SK-N-DZ (cell line): Measurements from ENCODE around the gene KRT28.
"Not testable (repeated sequence)": the region's sequence is repeated elsewhere in the genome, so short reads cannot be mapped to it uniquely, and the experiment has no call there.

Experiments
- DNase-seq: peaks from one replicate; pipeline ENCODE4 v3.0.0-alpha.2; 2015; ENCODE audit warnings: low spot score

KRT28 gene

DNA sequence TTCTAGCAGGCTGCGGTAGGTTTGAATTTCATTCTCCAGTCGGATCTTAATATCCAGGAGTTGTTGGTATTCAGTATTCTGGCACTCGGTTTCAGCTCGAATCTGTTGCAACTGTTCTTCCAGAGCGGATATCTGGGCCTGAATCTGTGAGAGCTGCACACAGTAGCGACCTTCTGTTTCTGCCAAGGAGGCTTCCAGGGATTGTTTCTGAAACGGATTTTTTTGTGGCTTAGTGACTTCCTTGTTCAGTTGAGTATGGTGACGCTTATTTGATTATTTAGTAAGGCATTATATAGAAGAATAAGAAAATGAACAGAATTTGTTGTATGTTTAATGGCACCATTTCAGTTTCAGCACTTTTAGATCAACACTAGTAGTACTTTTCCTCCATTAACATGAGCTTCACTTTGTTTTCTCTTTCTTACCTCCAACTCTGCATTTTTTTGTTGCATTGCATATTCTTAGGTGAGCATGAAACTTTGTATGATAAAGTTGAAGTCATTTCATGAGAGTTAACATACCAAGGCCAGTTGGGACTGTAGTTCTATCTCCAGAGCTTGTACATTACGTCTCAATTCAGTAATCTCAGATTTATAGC is 19.9 kb upstream of the KRT28 start:
- peak; percentile 6 for DNase-seq

DNA sequence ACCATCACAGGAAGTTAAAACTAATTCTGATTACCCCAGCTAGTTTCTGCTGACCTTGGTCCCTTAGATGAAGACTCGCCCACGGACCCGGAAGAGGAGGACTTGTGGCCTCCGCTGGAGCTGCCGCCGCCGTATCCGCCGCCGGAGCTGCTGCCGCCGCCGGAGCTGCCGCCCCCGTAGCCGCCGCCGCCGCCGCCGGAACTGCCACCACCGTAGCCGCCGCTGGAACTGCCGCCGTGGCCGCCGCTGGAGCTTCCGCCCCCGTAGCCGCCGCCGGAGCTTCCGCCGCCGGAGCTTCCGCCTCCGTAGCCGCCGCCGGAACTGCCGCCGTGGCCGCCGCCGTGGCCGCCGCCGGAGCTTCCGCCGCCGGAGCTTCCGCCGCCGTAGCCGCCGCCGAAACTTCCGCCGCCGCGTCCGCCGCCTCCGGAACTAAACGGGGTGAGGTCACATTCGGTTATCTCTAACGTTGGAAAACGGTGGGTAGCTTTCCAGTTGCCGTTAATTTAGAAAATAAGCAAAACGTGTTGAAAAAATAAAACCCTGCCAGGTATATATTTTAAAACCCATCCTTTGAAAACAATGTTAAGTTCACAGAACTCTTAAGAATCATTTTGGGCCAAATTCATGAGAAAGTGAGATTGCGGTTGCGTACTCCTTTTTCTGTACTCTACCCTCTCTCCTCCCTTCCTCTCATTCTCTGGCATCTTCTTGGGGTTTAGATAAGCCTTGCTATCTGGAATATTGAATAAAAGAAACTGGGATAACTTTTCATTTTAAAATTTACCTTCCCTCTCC is 19.2 kb upstream of the KRT28 start:
- DNase-seq: peak; percentile 69

DNA sequence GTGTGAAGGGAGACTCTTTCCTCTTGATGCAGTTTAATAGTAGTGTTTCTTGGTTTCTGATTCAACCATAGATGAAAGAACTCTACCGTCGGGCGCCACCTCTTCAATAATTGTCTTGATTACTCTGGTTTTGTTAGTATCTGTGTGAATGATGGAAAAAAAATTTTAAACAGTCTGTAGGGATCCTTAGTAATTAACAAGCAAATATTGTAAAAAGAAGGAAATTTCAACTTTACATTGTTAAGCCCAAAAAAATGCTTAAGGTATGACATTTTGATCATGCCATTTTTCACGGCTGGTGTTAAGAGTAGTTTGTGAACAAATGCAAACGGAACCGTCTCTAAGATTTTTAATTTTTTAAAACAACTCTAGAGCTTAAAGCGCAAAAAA is 18.6 kb upstream of the KRT28 start:
- peak; percentile 7 for DNase-seq

DNA sequence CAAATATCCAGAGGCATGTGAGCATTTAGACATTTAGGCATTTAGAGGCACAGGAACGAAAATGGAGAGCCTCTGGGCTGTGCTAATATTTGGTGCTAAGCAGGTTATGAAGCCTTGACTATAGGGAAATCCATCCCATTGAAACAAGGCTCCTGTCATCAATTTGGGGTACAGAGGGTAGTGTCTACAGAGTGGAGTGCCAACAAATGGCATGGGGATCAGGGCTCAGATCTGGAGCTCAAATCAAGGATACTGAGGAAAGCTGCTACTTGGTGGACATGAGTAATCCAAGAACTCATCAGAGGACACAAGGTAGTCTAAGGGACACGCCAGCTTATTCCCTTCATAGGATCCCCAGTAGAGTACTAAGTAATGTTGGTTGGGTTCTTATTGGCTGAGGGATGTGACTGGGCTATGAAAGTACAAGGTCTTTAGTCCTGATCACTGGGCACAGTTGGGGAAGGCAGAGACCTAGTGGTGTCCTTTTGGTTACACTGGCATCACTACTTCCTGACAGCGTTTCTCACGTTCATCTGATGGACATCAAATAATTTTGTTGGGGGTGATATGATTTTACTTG is 17.4 kb upstream of the KRT28 start:
- no peak for DNase-seq

DNA sequence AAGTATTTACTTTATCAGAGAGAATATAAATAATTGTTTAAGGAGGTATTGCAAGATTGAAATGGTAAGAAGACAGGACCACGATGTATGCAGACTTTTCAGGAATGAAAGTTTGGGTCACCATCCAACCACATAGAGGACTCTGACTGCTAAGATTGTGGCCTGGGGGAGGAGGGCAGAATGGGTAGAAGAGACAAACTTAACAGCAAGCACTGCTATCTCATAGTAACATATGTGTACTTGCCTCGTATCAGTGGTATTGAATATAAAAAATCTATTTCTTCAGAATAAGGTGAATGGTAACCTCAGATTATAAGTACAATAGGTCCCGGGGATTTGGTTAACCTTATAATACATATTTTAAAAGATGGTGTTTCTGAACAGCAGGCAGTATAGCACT is 16.8 kb upstream of the KRT28 start:
- no peak for DNase-seq

DNA sequence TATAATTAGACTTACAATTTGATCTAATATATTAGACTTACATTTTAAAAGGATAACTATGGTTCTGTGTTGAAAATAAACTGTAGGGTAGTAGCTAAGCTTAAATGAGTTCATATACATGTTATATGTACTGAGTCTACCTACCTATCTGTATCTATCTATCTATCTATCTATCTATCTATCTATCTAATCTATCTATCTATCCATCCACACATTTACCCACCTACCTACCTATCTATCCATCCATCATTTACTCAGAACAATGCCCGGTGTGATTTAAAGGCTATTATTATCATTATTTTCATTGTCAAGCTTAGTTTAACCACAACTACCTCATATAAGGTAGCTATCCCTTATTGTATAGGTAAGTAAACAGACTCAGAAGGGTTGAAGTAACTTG is 15.6 kb upstream of the KRT28 start:
- DNase-seq: no peak

DNA sequence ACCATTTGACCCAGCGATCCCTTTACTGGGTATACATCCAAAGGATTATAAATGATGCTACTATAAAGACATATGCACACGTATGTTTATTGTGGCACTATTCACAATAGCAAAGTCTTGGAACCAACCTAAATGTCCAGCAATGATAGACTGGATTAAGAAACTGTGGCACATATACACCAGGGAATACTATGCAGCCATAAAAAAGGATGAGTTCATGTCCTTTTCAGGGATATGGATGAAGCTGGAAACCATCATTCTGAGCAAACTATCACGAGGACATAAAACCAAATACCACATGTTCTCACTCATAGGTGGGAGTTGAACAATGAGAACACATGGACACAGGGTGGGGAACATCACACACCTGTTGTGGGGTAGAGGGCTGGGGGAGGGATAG is 14.9 kb upstream of the KRT28 start:
- not testable (repeated sequence) for DNase-seq

DNA sequence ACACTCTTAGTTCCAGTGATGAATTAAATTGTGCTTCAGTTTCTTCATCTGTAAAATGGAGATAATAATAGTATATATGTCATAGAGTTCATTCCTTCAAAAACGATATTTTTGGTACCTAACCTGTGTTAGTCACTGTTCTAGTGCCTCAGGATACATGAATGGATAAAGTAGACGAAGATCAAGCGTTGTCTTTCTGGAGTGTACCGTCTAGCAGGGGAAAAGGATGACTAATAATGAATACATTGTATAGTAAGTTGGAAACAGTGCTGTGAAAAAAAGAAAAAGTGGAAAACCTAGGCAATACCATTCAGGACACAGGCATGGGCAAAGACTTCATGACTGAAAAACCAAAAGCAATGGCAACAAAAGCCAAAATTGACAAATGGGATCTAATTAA is 14.0 kb upstream of the KRT28 start:
- no peak for DNase-seq

DNA sequence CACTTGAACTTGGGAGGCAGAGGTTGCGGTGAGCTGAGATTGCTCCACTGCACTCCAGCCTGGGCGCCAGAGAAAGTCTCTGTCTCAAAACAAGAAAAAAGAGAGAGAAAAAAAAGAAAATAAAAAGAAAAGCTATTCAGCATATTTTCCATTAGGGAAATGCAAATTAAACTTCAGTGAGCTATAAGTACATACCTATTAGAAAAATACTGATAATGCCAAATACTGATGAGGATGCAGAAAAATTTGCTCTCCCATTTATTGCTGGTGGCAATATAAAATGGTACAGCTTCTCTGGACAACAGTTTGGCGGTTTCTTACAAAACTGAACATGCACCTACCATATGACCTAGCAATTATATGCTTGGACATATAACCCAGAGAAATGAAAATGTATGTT is 12.9 kb upstream of the KRT28 start:
- no peak for DNase-seq

DNA sequence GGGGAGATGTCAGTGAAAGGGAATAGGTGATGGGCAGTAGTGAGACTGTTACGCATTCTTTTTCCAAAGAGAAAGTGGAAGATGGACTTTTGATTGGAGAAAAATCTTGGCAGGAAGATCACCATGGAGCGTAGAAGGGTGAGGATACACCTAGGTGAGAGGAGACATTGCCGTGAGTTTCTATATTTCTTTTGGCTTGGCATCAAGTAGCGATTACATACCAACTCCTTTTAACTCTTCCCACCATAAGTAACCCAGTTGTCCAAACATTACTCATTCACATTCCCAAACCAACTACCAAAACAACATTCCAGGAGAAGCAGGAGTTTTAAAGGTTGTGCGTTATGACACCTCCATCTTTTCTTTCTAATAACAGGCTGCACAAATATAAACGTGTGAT is 10.7 kb upstream of the KRT28 start:
- DNase-seq: no peak

DNA sequence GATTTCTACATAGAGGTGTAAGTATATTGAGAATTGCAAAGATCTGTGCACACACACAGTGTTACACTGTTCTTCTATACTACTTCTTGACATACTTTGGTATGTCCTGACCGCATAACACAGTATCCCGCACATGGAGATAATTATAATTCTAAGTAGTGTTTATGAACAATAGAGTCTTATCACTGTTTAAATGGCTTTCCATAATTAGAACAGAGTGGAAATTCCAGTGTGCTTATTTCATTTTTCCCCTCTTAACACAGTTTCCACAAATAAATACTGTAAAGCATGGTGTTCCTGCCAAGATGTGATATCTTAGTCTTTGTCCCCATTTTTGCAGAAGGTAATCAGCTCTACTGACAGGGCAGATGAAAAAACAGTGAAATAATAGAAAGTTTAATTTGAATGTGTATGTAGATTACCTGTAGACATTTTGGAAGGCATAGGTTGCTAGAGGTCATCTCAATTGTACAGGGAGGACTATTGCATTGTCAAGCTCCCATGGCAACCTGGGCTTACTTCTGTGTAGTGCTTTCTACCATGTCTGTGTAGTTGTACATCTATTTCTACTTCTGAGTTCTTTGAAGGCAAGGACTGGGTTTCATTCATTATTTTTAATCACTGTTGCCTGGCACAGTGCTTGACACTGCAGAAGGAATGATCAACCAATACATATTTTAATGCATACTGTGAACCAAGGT is 10.1 kb upstream of the KRT28 start:
- DNase-seq: no peak

DNA sequence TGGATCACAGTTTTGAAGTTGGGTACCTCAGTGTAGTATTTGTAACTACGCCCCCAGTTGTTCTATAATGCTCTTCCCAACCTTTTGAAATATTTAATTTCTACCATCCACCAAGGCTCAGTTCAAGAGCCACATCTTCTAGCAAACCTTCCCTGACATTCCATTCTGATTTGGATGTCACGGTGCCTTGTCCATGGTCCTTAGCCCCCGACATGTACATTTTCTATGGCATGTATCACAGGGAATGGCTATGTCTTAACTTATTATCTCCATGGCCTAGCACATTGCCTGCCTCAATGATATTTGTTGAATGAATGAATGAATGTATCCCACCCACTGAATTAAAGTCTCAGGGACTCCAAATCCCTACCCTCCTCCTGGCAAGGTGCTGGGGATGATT is 6.4 kb upstream of the KRT28 start:
- DNase-seq: no peak

DNA sequence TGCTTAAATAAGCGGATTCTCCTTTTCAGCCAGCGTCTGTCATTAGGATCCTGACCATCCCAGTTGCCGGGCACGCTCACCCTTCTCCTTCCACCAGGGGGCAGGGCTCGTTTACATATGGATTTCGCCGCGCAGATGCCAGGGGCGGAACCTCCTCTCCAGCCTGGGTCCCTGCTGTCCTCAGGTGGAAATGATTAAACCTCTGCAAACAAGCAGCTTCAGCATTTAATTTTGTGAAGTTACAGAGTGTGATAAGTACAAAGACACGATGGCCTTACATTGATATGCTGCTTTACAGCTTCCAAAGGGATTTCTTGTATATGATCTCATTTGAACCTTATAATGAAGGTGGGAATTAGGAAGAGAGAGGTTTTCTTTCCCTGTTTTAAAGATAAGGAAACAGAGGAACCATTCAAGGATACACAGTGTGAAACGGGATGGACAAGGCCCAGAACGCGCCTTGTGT is 3.9 kb upstream of the KRT28 start:
- peak; percentile 64 for DNase-seq

DNA sequence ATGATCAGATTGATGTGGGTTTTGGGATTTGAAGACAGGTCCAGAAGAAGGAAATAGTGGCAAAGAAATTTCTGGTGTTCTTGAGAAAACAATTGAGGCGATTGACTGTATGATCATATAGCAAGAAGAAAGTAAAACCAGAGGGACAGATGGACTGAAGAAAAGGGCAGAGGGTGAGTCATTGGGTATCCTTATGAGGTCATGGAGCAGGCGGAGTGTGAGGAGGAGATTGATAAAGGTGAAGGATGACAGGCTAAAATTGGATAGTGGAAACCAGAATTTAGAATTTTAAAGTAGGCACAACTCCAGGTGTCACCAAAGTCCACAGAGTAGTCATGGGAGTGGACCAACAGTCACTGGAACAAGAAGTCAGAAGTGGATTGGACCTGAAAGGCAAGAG is 1.4 kb upstream of the KRT28 start:
- no peak for DNase-seq

DNA sequence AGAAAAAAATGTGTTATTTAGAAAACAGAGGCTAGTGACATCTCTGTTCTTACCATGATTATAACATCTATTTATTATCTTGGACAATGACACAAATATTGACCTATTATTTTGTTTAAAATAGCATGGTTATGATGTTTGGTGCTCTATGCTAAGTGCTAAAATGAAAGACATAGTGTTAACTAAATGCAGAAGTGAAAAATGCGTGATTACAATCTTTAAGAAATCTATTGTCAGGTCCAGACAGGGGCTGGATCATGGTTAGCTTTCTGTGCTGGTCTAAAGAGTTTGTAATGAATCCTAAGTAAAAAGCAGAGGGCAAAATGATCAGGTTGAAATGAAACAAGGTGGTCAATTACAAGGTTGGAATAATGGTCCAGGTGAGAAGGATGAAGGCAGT is 622 bp upstream of the KRT28 start:
- DNase-seq: no peak

DNA sequence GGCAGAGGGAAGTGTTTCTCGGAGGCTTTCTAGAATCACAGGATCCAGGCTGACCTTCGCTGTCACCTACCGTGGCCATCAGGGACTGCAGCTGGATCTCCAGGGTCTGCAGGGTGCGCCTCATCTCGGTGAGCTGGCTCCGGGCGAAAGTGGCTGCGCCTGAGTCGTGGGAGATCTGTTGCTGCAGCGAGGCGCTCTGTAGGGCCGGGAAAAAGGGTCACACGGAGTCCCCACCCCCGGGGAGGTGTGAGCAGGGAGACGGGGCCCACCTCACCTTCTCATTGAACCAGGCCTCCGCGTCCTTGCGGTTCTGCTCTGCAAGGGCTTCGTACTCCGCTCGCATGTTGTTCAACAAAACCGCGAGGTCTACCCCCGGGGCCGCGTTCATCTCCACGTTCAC is 2.9 kb downstream of the KRT28 start:
- no peak for DNase-seq

DNA sequence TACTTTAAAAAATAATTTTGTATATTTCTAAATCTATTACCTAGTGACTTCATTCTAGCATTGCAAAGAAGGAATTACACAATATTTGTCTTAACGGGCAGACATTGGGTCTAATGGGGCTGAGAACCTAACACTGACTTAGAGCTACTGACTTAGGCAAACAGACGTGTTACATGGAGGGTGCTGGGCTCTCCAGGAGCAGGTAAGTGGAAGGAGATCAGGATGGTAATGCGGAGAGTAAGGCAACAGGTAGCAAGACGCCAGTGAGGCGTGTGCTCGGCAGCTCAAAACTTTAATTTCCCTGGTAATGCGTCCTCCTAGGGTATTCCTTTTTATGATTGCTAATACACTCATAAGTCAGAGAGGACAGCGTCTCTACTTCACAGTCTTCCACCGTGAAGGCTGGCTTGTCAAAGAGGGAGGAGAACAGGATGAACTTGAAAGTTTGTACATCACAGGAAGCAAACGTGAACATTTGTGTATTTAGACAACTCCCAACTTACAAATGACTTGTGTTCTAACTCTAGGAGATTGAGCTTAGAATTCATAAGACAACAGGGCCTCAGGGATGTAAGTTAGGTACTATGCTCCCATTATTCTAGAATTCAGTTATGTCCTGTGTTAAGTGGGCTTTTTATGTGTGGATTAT is 4.6 kb downstream of the KRT28 start:
- no peak for DNase-seq

DNA sequence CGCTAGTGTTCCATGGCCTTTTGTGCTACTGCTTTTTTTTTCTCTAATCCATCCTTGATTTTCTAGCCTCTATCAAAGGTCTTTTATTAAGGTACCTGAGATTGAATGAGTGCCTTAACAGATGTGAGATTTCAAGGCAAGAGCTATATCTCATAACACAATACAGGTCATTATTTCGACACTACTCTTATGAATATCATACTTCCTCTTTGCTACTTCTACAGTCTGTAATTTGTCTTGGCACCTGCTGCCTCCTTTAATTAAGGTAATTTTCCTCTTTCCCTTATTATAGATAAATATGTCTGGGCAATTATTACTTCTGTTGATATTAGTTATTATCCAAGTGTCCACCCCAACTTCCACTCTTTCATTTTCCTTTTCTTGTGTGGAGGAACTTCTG is 5.3 kb downstream of the KRT28 start:
- no peak for DNase-seq

DNA sequence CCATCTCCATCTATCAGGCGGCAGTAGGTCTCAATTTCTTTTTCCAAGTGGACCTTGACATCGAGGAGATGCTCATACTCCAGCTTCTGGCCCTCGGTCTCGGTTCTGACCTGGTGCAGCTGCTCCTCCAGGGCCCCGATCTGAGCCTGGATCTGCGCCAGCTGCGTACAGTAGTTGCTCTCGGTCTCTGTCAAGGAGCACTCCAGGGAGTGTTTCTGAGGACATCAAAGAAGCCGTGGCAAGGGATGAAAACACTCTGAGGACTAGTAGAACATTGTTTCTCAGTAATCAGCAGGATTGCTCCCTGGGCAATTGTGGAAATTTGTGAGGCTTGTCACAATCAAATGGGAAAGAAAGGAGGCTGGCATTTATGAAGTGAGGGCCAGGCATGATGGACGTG is 5.9 kb downstream of the KRT28 start:
- DNase-seq: no peak

DNA sequence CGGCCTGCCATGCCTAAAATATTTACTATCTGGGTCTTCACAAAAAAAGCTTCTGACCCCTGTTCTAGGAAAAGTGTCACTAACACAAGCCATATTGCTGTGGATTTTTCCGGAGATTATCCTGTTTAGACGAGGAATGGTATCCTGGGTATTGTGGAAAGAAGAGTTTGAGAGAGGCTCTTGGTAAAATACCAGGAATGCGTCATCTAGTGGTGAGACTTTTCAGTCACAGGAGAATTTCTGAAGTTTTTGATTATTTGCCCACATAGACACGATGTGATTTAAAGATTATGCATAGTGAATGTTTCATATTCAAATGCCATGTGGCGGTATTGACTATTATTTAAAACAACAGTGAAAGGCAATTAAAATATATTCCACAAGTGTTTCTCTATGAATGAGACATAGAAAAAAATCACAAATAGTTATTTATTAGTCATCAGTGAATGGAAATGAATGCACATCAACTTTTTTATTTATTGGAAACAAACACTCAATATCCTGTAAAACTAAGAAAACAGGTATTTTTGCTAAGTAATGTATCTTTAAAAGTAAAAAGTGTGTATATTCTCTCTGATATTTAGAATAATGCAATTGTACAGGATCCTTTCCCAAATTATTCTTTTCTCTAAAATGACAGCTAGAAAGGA is 7.8 kb downstream of the KRT28 start:
- peak; percentile 19 for DNase-seq

DNA sequence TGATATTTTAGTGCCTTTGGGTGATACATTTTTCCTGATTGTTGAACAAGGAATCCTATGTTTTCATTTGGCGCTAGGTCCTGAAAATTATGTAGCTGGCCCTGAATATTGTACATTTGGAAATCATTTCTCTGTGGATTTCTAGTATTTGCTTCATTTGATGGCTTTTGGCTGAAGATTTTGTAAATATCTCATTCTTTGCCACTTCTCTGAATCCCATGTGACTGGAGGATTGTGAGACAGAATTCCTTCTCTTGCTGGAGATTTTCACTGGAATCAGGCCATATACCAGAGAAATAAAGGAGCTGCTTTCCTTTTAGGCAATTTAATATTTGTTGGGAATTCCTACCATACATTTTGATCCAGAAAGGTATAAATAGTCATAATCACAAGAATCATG is 8.6 kb downstream of the KRT28 start:
- DNase-seq: no peak

DNA sequence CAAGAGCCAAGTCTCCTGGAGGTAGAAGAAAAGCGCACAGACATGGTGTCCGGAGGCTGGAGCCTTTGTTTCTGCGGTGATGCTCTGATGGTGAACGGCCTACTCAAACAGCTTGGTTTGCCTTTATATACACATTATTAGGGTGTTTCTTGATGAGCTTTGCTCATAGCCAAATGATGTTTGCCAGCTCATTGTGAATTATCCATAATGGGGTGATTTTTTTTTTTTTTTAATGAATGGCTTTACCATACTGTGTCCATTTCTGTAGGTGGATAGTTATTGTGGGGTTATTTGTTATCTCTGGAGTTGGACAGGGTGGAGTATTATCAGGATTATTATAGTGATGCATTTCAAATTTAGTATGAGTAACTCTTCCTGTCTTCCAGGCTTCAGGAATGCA is 17.3 kb downstream of the KRT28 start, which contains the start of gene KRT27:
Gene KRT27, minus strand, starts transcription at position 101 of the 400 bp plus-strand sequence. Its CDS starts 57 bp downstream, at position 44.
- DNase-seq: no peak
